RCC 7860 (cell line): Measurements from ENCODE around the gene RNF166.

Experiments used
- DNase-seq: peaks from one replicate; pipeline ENCODE4 v3.0.0-alpha.2; 2015; ENCODE audit warnings: low spot score
- FAIRE-seq: peaks from 2 replicates; lab custom pipeline; 2012; peaks lifted over from hg19 to GRCh38; lab: Jason Lieb, UNC

Gene RNF166, protein sequence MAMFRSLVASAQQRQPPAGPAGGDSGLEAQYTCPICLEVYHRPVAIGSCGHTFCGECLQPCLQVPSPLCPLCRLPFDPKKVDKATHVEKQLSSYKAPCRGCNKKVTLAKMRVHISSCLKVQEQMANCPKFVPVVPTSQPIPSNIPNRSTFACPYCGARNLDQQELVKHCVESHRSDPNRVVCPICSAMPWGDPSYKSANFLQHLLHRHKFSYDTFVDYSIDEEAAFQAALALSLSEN

GRCh38 chr16:88706229-88706964, at the start of gene RNF166, which contains the start of gene CTU2:
Gene RNF166 (minus strand): TSS chr16:88706408. CDS start chr16:88706325, 83 bp downstream.
Gene CTU2 (plus strand): TSS chr16:88706503. CDS start chr16:88706531, 28 bp downstream.
- DNase-seq, result peak; percentile 58

DNA sequence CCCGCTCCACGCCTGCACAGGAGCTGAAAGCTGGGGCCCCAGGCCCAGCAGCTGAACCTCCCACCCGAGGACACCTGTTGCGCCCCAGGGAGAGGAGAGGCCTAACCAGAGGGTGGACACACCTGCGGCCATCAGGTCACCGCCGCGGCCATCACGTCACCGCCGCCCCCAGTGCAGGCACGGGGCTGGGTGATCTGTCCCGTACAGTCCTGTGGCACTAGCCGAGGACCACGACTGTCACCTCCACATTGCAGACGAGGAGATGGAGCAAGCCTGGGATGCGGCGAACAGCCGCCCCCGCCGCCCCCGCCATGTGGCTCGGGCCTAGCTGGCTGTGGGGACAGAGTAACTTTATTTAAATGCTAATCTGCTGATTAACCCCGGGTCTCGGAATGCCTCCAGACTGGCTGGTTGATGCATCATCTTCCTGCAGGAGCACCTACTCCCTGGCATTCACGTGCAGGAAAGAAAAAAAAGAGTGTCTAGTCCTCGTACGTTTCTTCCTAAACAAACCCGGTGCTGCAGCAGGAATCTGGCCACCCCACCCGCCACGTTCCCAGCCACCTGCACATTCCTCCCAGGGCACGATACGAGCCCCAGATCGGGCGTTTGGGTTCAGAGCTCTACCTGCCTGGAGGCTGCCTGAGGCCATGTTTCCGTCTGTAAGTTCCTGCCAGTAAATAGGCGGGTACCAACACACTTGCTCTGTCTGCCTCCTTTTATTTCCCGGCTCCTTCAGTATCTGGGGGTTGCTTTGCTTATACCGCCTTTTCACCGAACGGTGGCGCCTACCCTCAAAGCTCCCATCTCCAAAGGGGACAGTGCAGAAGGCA, 48.9 kb upstream of the RNF166 start:
- no peak for FAIRE-seq
- DNase-seq, result no peak

More at GRCh38 chr16:88706229-88706964, at the start of gene RNF166, which contains the start of gene CTU2:
- FAIRE-seq, result no peak

DNA sequence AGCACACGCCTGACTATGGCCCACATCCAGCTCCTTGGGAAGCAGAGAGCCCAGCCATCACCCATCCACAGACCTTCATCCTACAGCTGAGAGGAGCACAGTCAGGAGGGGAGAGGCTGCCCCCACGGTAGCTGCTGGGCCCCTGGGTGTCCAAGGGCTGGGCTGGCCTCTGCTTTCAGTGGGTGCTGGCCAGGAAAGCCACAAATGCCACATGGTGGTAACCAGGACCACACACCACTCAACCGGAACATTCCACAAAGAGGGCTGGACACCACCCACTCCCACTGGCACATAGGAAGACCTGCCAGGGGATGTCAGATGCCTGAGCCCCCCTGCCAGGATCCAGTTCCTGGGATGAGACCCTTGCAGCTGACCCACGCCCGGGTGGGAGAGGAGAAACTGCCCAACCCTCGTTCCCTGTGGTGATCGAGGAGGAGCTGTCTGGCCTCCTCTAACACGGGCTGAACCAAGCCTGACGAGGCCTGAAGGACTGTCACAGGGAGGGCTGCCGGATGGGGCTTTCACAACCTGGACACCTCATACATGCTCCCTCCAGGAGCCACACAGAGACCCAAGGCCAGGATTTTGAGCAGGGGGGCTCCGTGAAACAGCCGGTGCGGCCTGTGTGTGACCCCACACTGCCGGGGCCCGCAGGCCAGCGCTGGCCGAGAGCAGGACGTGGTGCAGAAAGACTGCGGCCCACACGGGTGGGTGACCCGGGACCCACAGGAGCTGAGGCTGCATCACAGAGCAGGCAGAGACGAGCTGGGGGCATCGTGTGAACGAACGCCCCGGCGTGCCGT, 48.1 kb upstream of the RNF166 start:
- no peak for DNase-seq
- FAIRE-seq, result peak; percentile 15

GRCh38 chr16:88753602-88754001, 47.4 kb upstream of the RNF166 start:
- no peak for DNase-seq
- FAIRE-seq, result no peak

DNA sequence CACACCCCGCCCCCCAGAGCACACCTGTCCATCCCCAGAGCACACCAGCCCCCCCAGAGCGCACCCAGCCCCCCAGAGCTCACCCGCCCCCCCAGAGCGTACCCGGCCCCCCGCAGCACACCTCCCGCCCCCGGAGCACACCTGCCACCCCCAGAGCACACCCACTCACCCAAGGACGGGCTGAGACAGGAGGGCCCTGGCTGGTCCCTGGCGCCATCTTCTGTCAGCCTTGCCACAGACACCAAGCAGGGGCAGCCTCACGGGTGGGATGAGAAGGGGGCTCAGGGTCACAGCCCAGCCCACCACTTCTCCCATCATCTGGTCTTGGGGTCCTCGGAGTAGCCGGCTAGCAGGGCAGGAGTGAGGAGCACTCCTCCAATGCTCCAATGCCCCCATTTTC, 47.0 kb upstream of the RNF166 start:
- DNase-seq (no peak), FAIRE-seq (no peak)

GRCh38 chr16:88752386-88753002, 46.3 kb upstream of the RNF166 start:
- DNase-seq (no peak), FAIRE-seq (no peak)

- no peak for FAIRE-seq
Measured at GRCh38 chr16:88750854-88751253, 44.6 kb upstream of the RNF166 start.

DNA sequence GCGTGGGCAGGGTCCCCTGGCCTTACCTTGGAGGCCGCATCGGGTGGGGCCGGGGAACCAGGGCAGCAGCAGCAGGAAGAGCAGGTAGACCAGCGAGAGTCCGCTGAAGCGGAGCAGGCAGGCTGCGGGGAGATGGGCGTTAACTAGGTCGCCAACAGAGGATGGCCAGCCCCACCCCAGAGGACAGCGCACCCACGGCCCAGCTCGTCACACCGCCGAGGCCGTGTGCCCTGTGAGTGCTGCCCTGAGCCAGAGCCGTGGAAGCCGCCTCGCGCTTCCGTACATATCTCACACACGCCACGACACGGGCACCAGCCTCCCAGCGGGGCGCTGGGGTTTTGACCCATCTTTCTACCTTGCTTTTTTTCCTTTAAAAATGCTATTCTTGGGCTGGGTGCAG, 43.1 kb upstream of the RNF166 start:
- DNase-seq (no peak), FAIRE-seq (no peak)

More at GRCh38 chr16:88750854-88751253, 44.6 kb upstream of the RNF166 start:
- DNase-seq, result no peak

DNA sequence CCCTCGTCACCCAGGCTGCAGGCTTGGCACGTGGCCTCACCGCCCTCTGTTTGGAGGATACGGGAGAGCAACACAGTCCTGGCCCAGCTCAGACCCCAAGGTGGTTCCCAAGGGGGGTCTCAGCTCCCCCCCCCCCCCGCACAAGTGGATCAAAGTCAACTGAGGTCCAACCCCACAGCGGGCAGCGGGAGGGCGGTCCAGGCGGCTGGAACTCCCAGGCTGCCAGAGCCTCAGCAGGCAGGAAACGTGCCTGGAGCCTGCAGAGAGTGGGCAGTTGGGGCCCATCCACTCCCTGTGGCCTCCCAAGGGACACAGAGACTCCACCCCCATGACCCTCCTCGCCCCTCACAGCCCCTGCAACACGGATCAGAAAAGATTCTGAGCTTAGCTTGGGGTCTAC, 42.2 kb upstream of the RNF166 start:
- no peak for FAIRE-seq
- no peak for DNase-seq

- peak; percentile 16 for DNase-seq
- no peak for FAIRE-seq
Measured at GRCh38 chr16:88747588-88748301, 41.5 kb upstream of the RNF166 start.

DNA sequence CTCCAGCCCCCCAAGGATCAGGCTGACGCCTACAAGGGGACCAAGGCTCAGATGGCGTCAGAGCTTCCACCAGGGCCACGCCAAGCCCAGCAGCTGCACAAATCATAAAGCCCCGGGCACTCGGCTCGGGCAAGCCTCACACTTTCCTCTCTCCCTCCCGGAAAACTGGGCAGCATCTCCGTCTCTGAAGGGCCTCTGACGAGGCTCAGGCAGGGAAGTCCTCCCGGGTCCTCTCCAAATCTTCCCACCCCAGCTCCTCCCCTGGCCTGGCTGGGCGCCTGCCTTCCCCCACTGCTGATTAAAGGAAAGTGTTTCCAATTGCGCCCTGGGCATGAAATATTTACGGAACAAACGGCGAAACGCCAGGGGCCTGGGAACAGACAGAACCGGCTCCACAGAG, 40.3 kb upstream of the RNF166 start:
- DNase-seq, result no peak
- FAIRE-seq, result no peak

DNA sequence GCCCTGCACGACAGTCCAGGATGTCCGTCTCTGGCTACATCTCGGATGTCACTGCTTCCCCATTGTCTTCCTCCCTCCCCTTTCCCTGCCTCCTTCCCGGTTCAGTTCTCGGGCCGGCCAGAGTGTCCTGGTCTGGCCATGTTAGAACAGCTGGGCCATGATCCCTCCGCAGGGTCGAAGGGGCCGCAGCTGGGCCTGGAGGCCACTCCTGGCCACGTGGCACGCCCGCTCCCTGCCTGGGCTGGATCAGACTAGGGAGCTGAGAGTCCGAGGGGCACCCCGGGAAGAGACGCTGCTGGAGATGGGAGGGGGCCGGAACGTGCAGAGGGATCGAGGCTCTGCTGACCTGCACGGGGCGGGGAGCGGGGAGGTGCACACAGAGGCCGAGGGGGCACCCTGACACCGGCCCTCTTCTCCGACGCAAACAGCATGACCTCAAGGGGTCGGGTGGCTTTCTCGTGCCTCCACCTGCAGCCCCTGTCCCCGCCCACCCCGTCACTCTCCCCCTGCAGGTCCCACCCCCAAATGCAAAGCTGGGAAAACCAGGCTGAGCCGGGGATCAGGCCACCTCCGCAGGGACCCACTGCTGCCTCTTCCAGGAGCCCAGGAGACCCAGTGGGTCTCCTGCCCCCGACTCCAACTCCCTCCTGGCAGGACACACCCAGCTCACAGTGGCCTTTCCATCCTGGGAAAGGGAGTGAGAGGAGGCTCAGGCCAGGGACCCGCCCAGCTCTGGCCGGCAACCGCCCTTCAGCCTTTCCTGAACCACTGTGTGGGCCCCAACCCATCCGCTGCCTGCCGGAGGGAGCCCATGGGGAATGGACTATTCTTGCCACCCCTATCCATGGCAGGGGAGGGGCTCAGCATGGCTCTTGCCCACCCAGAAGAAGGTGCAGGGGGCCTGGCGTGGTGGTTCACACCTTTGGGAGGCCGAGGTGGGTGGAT, 38.6 kb upstream of the RNF166 start:
- DNase-seq, result no peak
- no peak for FAIRE-seq

DNA sequence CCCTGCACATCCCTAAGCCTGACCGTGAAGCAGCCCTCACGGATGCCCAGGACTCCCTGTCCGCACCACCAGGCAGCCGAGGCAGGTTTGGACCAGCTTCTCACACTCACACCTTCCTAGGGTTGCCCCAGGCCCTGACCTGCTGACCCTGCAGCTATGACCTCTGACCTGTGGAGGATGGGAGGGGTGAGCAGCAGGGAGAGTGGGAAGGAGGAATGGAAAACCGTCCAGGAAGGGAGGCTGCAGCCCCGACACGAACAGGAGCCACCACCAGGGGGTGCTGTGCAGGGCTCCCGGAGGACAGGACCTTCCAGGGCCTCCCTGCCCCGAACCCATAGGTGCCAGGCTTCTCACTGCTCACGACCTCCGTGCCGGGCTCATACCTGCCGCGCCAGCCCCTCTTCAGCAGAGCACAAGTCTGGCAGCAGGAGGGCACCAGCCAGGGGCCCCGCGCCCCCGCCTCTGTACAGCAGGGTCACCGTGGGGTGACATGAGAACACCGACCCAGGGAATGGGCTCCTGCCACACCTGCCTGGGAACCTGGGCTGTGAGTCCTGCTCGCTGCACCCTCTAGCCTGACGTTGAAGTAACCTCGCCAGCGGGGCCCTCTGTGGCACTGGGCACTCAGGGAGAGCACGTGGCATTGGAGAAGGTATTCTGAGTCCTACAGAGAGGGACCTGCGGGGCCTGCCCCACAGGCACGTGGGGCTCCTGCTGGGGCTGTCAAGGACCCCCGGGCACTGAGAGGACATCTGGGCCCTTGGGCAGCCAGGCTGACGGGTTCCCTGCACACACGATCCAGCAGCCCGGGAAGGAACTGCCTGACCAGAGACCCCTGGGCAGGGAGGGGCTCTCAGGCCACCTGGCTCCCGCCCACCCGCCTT, 37.7 kb upstream of the RNF166 start:
- DNase-seq, result peak; percentile 45
- no peak for FAIRE-seq

DNA sequence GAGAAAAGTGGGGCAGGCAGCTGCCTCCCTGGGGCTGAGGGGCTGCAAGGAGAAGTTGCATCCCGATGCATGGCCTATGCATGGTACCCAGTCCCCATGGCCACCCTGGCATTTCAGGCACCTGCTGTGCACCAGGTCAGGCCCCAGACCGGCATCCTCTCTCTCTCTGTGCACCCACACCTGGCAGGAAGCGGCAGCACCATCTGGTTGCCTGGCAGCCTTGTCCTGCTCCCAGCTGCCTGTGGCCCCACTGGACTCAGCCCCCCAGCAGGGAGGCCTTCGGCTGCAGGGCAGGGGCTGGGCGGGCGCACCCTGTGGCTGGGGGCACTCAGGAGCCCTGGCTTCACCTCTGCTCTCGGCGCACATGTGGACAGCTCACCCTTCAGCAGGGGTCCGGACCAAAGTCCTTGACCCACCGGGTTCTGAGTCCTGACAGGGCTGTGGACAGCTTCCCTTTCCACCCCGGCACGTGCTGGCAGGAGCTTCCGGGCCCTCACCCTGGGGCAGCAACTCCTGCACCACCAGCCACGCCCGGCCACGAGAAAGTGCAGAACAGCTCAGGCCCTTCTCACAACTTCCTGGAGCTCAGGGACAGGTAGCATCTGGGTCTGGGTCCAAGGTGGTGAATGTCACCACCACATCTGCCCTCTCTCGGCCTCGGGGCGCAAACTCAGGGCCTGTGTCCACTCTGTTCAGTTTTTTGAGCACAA, 36.8 kb upstream of the RNF166 start:
- DNase-seq (no peak), FAIRE-seq (no peak)

DNA sequence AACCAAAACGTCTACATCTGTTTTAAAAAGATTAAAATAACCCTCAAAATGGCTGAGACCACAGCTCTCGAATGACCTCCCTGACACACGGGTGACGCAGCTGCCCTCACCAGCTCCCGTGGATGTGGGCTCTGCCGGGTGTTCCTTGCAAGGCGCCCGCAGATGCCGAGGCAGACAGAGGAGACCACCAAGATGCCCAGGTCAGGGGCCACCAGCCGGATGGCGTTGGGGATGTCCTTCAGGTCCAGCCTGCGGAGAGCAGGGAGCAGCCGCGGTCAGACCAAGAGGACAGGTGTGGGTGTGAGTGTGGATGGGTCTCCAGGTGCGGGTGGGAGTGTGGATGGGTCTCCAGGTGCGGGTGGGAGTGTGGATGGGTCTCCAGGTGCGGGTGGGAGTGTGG, 35.2 kb upstream of the RNF166 start:
- FAIRE-seq, result no peak
- DNase-seq, result no peak

DNA sequence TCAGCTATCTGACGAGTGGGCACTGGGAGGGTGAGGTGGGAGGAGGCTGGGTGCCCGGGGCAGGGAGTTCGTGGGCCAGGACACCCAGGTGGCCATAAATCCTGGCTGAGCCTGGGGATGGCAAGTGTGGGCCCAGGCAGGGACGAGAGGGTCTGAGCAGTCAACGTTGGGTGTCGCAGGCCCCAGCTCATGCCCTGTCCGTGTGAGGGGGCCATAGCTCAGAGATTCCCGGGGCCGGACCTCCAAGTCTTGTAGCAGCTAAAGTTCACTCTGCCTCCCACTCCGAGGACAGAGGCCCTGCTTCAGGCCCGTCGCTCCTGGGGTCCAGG, 34.5 kb upstream of the RNF166 start:
- DNase-seq (no peak), FAIRE-seq (no peak)
